ENCODE results near the gene LRRC10B. TPM values are rescaled to one million over a fixed set of nuclear protein-coding genes. Genes with fewer than 3 reads are reported as not detected.

LRRC10B gene
- total and polyA plus RNA-seq, 8 donors, result 0.43 to 1.3 (median 0.75) TPM; not detected in 2

DNA sequence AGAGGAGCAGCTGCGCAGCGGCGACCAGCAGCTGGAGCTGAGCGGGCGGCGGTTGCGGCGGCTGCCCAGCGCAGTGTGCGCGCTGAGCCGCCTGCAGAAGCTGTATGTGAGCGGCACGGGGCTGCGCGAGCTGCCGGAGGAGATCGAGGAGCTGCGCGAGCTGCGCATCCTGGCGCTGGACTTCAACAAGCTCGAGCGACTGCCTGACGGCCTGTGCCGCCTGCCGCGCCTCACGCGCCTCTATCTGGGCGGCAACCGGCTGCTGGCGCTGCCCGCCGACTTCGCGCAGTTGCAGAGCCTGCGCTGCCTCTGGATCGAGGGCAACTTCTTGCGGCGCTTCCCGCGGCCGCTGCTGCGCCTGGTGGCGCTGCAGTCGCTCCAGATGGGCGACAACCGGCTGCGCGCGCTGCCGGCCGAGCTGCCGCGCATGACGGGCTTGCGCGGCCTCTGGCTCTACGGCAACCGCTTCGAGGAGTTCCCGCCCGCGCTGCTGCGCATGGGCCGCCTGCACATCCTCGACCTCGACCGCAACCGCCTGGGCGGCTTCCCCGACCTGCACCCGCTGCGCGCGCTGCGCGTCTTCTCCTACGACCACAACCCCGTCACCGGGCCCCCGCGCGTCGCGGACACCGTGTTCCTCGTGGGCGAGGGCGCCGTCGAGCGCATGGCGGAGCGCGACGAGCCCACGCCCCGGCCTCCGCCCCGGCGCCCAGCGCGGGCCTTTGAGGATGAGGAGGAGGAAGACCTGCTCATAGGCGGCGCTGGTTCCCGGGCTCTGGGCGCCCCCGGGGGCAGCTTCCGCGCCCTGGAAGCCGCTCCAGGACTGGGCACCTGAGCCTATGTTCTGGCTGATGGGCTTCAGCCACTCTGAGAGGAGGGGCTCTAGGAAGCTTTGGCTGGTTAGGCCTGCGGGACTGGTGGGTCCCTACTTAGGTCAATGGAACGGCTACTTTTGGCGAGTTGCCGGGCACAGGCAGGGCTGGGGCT lies 787 bp downstream of the LRRC10B start:
- WGBS, 5 donors, result 1 to 11% (median 6%) methylated on average over 31 to 117 of the region's 117 CpGs
- Histone ChIP-seq H3K4me1 (peaks cover 18 to 39% (median 22%) of the 10 kb centered on the region in 4 donors), H3K4me3 (peak overlapping the region; percentile 32 to 46 (median 36)), H3K27me3 (peaks cover 2 to 94% (median 54%) of the 10 kb centered on the region in 3 donors), H3K27ac (peak overlapping the region; percentile 9 to 81 (median 49)), H3K9me3 (no peaks in the 10 kb centered on the region), H3K36me3 (no peaks in the 10 kb centered on the region)
- TF ChIP-seq POLR2AphosphoS5 (IDR thresholded peaks at IDR 0.05) (peak in 1 of 3 donors; percentile 64), EP300 (IDR thresholded peaks at IDR 0.05) (no peak), CTCF (IDR thresholded peaks at IDR 0.05) (peak in 5 of 7 experiments; percentile 33 to 71 (median 47)), POLR2A (IDR thresholded peaks at IDR 0.05) (no peak)
- DNase-seq, result peak; percentile 77 to 96
- intact Hi-C loops (cut with DNase I; ENCODE audit: low total_unique reads), result no loop called here

- intact Hi-C loops (cut with DNase I; ENCODE audit: low total_unique reads), result no loop called here
- H3K27me3 ChIP-seq, result peaks cover 2 to 87% (median 54%) of the 10 kb centered on the region in 3 donors
- no peak for DNase-seq
- peaks cover 18 to 39% (median 22%) of the 10 kb centered on the region in 4 donors for H3K4me1 ChIP-seq
- H3K27ac ChIP-seq, result peak overlapping the region in 4 of 5 donors; percentile 9 to 81 (median 60)
- no peaks in the 10 kb centered on the region for H3K36me3 ChIP-seq
- peak overlapping the region in 1 of 4 donors; percentile 38 for H3K4me3 ChIP-seq
- TF ChIP-seq EP300 (IDR thresholded peaks at IDR 0.05) (peak; percentile 36), POLR2AphosphoS5 (IDR thresholded peaks at IDR 0.05) (no peak), CTCF (IDR thresholded peaks at IDR 0.05) (no peak)
- WGBS, 5 donors, result 75 to 83% (median 83%) methylated on average over 10 to 16 of the region's 16 CpGs
- H3K9me3 ChIP-seq, result no peaks in the 10 kb centered on the region
Observed at GRCh38 chr11:61510166-61510919, 1.8 kb downstream of the LRRC10B start.

DNA sequence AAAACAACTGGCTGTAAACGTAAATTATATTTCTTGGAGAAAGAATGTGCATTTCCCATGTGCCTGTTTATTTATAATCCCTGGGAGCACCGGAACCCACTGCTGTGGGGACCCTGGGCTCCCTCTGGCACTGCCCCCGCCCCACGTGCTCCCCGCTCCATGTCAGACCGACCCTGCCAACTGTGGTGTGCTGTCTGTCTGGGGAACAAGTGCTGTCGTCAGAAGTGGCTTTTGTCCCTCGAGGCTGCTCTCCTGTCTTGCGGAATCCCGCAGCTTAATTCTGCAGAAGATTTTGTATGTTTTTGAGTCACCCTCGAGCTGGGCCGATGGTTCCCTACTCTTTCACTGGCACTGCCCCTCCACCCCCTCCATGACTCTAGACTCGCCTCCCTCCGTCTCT lies 2.4 kb downstream of the LRRC10B start:
- WGBS, 5 donors, result 74 to 85% (median 79%) methylated on average over 14 of the region's 14 CpGs
- TF ChIP-seq CTCF (IDR thresholded peaks at IDR 0.05), result no peak
- TF ChIP-seq EP300 (IDR thresholded peaks at IDR 0.05), result no peak
- TF ChIP-seq POLR2A (IDR thresholded peaks at IDR 0.05), result no peak
- TF ChIP-seq POLR2AphosphoS5 (IDR thresholded peaks at IDR 0.05), result no peak
- Histone ChIP-seq H3K27ac (peak overlapping the region in 3 of 5 donors; percentile 9 to 81 (median 70)), H3K4me3 (no peak overlapping the region), H3K4me1 (peaks cover 18 to 39% (median 22%) of the 10 kb centered on the region in 4 donors), H3K36me3 (no peaks in the 10 kb centered on the region), H3K9me3 (no peaks in the 10 kb centered on the region), H3K27me3 (peaks cover 2 to 85% (median 49%) of the 10 kb centered on the region in 3 donors)
- intact Hi-C loops (cut with DNase I; ENCODE audit: low total_unique reads), result no loop called here
- DNase-seq, result no peak

- 56 to 64% (median 59%) methylated on average over 3 of the region's 3 CpGs for WGBS, 5 donors
- no peaks in the 10 kb centered on the region for H3K9me3 ChIP-seq
- H3K36me3 ChIP-seq, result no peaks in the 10 kb centered on the region
- H3K27me3 ChIP-seq, result peaks cover 2 to 85% (median 46%) of the 10 kb centered on the region in 3 donors
- H3K4me1 ChIP-seq, result peaks cover 21 to 42% (median 24%) of the 10 kb centered on the region in 4 donors
- DNase-seq, result no peak
- intact Hi-C loops (cut with DNase I; ENCODE audit: low total_unique reads), result no loop called here
- H3K27ac ChIP-seq, result peak overlapping the region in 4 of 5 donors; percentile 19 to 81 (median 45)
- H3K4me3 ChIP-seq, result no peak overlapping the region
- TF ChIP-seq POLR2A (IDR thresholded peaks at IDR 0.05) (no peak), EP300 (IDR thresholded peaks at IDR 0.05) (no peak), POLR2AphosphoS5 (IDR thresholded peaks at IDR 0.05) (no peak), CTCF (IDR thresholded peaks at IDR 0.05) (no peak)
Observed at GRCh38 chr11:61511383-61511782, 2.8 kb downstream of the LRRC10B start.

Measured in stomach (tissue), 9 donors.